Stimulated activated CD4-positive, alpha-beta T cell treated with anti-CD3 and anti-CD28 coated beads, Interleukin-1b, Interleukin-23, amount 100 ng/mL, for 24 hours (primary cell): ENCODE data around the gene LITAFD.
"Not testable (repeated sequence)": the region's sequence is repeated elsewhere in the genome, so short reads cannot be mapped to it uniquely, and the experiment has no call there.

ENCODE experiments used
- DNase-seq, 4 experiments: peaks; one replicate each; pipeline ENCODE4 v3.0.0-alpha.2; 2020; ENCODE audit warnings: low read depth in 4 of 4, low spot score in 1 of 4

The LITAFD gene

GRCh38 chr16:8893976-8894690, 12.0 kb downstream of the LITAFD start:
- no peak for DNase-seq

DNA sequence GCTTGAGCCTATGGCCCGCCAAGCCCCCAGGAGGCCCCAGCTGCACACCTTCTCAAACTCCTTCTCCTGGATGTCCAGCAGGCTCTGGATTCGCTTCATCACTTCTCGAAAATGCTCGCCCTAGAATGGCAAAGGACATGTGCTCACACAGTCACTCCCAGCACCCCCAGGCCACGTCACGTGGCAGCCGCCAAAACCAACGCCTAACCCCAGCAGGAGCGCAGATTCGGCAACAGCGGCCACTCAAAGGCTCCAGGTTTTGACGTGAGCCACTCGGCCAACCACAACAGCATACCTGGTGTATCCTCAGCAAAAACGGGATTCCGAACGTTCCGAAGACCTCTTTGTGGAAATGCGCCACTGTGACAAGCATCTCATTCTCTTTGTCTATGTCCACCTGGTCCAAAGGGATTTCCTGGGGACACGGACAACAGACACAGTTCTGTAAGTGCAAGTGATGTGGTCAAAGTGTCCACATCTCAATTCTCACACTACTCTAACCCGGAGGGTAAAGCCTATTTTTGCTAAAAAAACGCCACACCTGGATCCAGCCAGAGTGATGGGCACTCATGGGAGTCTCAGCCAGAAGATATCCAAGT, 12.7 kb downstream of the LITAFD start:
- DNase-seq = no peak

DNA sequence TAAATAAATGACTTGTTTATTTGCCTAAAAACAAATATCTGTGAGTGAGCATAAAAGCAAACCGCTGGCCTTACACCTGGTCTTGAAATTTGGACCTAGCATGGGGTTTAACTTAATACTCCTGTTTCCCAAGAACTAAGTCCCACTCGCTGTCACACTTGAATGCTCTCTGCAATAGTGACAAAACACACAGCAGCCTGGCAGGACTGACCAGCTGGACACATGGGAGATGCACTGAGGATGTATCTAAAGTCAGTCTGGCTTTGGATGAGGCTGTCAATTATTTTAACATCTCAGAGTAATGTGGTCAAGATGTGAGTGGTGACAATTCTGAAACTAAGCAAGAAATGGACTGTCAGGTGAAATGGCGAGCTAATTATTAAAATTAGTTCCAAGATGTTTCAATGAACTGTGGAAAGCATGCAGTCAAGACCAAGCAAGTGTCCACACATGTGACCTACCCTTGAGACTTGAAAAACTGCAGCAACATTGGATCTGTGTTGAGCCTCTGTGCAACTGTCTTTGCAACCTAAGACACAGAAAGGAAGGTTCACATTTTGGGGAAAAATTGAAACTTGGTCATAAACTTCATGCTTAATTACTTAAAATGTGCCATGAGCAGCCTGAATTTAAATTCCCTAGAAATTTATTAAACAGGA, 16.6 kb downstream of the LITAFD start:
- DNase-seq = no peak

- no peak for DNase-seq
These were observed 17.7 kb downstream of the LITAFD start for GRCh38 chr16:8899709-8900317.

DNA sequence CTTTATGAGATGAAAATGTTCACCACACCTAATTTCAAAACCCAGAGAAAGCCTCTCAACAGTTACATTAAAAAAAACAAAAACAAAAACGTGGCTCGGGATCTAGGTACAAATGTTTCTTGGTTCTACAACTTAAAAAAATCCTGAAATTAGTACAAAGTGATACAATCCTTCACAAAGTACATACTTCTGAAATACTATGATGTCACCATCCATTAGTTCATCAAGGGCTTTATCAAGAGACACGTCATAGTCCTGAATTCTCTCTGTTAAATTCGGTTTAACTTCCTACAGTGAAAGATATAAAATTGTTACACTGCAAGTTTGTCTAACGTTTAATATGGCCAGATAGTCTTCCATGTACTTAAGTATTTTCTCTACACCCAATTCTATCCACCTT, 18.2 kb downstream of the LITAFD start:
- no peak for DNase-seq

- DNase-seq = no peak
These were observed 19.2 kb downstream of the LITAFD start for GRCh38 chr16:8901320-8901861.

- no peak for DNase-seq
These were observed 20.9 kb downstream of the LITAFD start for GRCh38 chr16:8903004-8903403.

DNA sequence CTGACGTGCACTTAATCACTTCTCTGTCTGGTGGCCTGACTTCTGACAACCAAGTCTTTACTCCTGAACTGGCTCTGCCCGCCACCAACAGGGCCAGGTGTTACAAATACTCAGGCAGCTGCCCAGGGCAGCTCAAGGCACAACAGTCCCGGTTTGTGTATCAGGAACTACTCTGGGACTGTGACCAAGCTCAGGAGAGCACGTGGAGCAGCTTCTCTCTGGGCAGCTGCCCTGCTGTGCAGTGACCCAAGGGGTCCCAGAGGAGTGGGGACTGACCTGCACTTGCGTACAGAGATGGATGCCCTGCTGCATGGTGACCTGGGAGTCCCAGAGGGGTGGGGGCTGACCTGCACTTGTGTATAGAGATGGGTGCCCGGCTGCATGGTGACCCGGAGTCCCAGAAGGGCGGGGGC, 21.9 kb downstream of the LITAFD start:
- no peak for DNase-seq

DNA sequence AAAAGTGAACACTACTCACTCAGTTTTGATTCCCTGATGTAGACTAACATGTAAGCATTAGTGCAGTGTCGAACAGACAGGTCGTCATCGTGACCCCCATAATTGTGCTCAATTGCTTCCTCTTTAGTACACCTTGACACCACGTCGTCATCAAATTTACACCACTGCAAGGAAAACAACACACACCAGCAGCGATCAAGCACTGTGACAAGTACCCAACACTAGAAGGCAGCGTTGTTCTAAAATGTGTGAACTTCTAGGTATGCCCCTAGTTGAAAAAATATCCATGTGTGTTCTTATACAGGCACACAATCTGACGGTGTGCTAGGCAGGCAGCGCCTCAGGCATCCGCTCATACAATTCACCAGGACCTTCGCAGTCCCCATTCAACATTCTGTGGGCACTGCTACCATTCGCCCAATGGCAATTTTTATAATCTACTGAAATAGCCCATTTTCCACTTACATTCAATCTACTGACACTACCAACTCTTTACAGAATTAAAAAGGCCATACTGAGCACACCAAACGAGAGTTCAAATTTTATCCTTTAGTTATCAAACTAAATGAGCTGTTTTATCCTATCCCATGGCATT, 23.1 kb downstream of the LITAFD start:
- no peak for DNase-seq

- no peak for DNase-seq
These were observed 23.8 kb downstream of the LITAFD start for GRCh38 chr16:8905795-8906591.

DNA sequence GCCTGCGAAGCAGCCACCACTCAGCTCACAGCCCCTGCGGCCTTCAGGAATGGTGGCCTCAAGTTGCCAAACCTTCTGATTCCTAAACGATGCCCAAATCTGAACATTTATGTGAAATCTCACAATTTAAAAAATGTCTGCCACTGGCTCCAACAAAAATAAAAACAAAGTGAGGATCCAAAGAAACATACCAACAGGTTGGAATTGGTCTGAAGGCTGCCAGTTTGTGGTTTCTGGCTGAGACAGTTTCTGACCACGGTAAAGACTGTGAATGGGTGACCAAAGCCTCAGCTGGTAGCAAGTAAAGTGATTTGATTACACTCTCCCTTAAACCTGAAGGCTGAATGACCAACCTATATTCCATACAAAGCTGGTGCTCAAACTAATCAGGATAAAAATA, 24.9 kb downstream of the LITAFD start:
- no peak for DNase-seq

GRCh38 chr16:8908810-8909468, 26.8 kb downstream of the LITAFD start:
- no peak for DNase-seq

DNA sequence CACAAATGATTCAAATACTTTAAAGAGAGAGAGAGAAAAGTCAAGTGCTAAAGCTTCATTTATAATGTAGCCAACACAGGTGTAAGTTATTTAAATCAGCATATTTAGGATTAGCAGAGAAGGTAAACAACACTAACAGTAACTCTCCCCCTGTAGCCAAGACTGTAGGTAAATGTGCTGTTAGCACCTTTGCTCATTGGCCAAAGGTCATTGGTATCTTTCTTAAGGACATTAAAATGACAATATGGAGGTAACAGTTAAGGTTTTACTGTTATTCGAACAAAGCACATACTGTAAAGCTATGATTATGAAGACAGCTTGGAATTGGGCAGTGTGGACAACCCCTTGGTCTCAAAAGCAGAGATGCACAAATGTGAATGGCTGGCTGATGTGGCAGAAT, 28.7 kb downstream of the LITAFD start:
- no peak for DNase-seq

DNA sequence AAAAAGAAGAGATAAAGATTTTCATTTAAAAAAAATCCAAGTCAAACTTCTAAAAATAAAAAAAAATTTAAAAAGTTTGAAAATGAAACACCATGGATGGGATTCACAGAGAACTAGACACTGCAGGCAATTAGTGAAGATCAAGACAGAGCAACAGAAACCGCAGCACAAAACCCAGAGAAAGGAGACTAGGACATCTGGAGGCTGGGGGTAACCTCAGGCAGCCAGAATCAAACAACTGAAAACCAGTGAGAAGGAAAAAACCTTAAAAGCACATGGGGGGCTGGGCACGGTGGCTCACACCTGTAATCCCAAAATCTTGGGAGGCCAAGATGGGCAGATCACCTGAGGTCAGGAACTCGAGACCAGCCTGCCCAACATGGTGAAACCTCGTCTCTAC, 30.6 kb downstream of the LITAFD start:
- DNase-seq = no peak

DNA sequence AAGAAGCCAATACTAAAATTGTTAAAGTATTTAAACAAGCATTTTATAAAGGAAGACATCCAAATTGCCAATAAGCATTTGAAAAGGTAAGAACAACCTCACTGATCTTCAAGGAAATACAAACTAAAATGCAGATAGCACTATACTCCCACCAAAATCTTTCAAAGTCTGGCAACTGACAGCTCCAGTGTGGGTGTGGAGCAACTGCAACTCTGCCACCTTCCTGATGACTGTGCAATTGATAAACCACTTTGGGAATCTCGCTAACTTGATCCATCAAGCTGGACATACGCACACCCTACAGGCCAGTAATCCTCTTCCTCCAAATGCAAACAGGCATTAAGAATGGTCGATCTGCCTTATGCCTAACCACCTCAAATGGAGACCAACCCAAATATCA, 31.9 kb downstream of the LITAFD start:
- no peak for DNase-seq

DNA sequence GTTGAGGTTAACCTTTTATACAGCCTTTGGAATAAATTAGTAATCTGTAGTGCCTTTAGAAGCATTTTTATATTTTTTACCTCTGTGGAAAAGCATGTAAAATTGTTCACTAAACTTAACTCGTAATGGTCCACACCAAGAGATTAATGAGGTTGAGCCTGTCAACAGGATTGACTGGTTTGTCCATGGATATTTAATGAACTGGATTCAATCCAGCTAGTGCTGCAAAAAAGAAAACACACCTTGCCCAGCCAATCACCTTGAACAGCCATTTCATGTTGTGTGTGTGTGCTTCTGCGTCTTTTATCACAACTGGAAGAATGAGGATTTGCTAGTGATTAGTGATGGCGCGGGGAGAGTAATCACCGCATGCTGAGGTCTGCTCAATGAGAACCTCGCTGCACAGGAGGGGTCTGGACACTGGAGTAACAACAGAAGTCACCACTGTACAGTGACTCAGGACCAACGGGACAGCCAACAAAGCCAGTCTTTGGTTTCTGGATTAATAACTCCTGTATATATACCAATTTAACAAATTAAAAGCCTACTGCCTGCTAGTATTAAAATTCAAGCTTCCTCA, 33.7 kb downstream of the LITAFD start:
- DNase-seq = no peak

DNA sequence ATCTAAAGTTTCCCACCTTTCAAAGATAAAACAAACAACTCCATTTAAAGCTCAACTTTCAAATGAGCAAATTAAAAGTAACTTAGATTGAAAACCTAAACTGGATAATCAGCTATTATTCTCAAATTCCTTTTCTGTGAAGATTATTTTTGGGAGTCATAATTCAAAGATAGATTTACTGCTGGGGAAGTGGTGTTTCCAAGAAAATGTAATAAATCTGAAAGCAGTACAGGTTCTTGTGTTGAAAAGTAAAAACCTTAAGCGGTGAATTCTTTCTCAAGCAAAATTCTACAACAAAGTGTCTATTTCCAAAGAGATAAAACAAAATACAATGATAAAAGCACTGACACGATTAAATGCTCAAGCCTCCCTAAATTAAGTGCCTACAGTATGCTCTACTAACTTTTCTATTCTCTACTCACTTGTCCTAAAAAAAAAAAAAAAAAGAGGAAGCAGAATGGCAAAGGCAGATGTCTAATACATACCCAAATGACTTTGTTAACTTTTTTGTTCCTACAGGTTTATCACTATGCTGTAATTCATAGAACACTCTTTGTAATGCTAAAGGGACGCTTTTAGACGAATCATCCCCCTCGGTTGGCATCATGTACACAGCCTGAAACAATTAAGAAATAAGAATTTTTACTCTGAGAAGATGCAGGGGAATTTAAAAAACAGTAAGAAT, 34.5 kb downstream of the LITAFD start:
- no peak for DNase-seq

GRCh38 chr16:8917336-8917735, 35.2 kb downstream of the LITAFD start:
- DNase-seq = not testable (repeated sequence)
